Measurements from ENCODE around the gene CPNE1.

- TF ChIP-seq POLR2A (IDR thresholded peaks at IDR 0.05; ENCODE audit: low read length) (no peak), GATA1 (IDR thresholded peaks at IDR 0.05; ENCODE audit: low read depth, low read length) (no peak)
Observed at GRCh38 chr20:35598899-35599775, 65.6 kb downstream of the CPNE1 start.
